HUES6 (cell line): ENCODE results near the gene APOL2.
"Not testable (repeated sequence)": the region's sequence is repeated elsewhere in the genome, so short reads cannot be mapped to it uniquely, and the experiment has no call there.

Source experiments
- H3K27ac ChIP-seq: 2 replicates; pipeline ENCODE4 v1.7.0; 2013; ENCODE audit warnings: low read depth, mild to moderate bottlenecking, low read length, inconsistent platforms
- H3K27me3 ChIP-seq: 2 replicates; pipeline ENCODE4 v1.6.1; 2013; ENCODE audit warnings: low read length; ENCODE audit not compliant: control insufficient read depth, insufficient read depth
- H3K36me3 ChIP-seq: 2 replicates; pipeline ENCODE4 v1.6.1; 2013; ENCODE audit warnings: low read length; ENCODE audit not compliant: control insufficient read depth, insufficient read depth
- H3K4me1 ChIP-seq: 2 replicates; pipeline ENCODE4 v1.6.1; 2013; ENCODE audit warnings: low read length; ENCODE audit not compliant: control insufficient read depth, insufficient read depth
- H3K4me3 ChIP-seq: 2 replicates; pipeline ENCODE4 v1.5.1; 2013; ENCODE audit warnings: low read depth, low read length
- H3K9ac ChIP-seq: one replicate; pipeline ENCODE4 v1.6.1; 2013; ENCODE audit warnings: mild to moderate bottlenecking, low read length
- H3K9me3 ChIP-seq: 2 replicates; pipeline ENCODE4 v1.6.1; 2013; ENCODE audit warnings: low read depth, low read length; ENCODE audit not compliant: control insufficient read depth, insufficient read depth

Gene APOL2

GRCh38 chr22:36228369-36228768, 11.0 kb downstream of the APOL2 start:
- not testable (repeated sequence) for H3K27ac ChIP-seq, H3K4me3 ChIP-seq, H3K4me1 ChIP-seq, H3K9ac ChIP-seq, H3K27me3 ChIP-seq, H3K9me3 ChIP-seq
- H3K36me3 ChIP-seq = peaks cover 15% of the 10 kb centered on the region; the same call in 1 of the 2 replicates

GRCh38 chr22:36227806-36228205, 11.5 kb downstream of the APOL2 start:
- Histone ChIP-seq H3K4me3 (no peak overlapping the region), H3K27ac (no peak overlapping the region), H3K4me1 (no peaks in the 10 kb centered on the region; the same call in 1 of the 2 replicates), H3K9me3 (no peaks in the 10 kb centered on the region), H3K9ac (no peak overlapping the region), H3K27me3 (no peaks in the 10 kb centered on the region), H3K36me3 (peaks cover 15% of the 10 kb centered on the region; the same call in 1 of the 2 replicates)

- no peak overlapping the region for H3K4me3 ChIP-seq
- peaks cover 15% of the 10 kb centered on the region; the same call in 1 of the 2 replicates for H3K36me3 ChIP-seq
- H3K4me1 ChIP-seq = no peaks in the 10 kb centered on the region; the same call in 1 of the 2 replicates
- no peaks in the 10 kb centered on the region for H3K27me3 ChIP-seq
- H3K27ac ChIP-seq = no peak overlapping the region
- H3K9ac ChIP-seq = no peak overlapping the region
- H3K9me3 ChIP-seq = no peaks in the 10 kb centered on the region
Measured at GRCh38 chr22:36227396-36227795, 11.9 kb downstream of the APOL2 start.

GRCh38 chr22:36226189-36226588, 13.1 kb downstream of the APOL2 start:
- H3K4me1 ChIP-seq = 0 out of 2 replicates have a peak, but pooled peaks cover 3% of the 10 kb centered on the region
- no peak overlapping the region for H3K27ac ChIP-seq
- H3K36me3 ChIP-seq = peaks cover 15% of the 10 kb centered on the region; the same call in 1 of the 2 replicates
- no peaks in the 10 kb centered on the region for H3K27me3 ChIP-seq
- no peak overlapping the region for H3K9ac ChIP-seq
- H3K9me3 ChIP-seq = no peaks in the 10 kb centered on the region
- no peak overlapping the region for H3K4me3 ChIP-seq

- no peaks in the 10 kb centered on the region for H3K9me3 ChIP-seq
- H3K27ac ChIP-seq = no peak overlapping the region
- H3K9ac ChIP-seq = no peak overlapping the region
- H3K36me3 ChIP-seq = peaks cover 15% of the 10 kb centered on the region; the same call in 1 of the 2 replicates
- 0 out of 2 replicates have a peak, but pooled peaks cover 3% of the 10 kb centered on the region for H3K4me1 ChIP-seq
- H3K4me3 ChIP-seq = no peak overlapping the region
- no peaks in the 10 kb centered on the region for H3K27me3 ChIP-seq
Measured at GRCh38 chr22:36225333-36225922, 13.9 kb downstream of the APOL2 start.

- no peaks in the 10 kb centered on the region for H3K9me3 ChIP-seq
- no peak overlapping the region for H3K4me3 ChIP-seq
- no peaks in the 10 kb centered on the region for H3K27me3 ChIP-seq
- H3K9ac ChIP-seq = no peak overlapping the region
- H3K4me1 ChIP-seq = 0 out of 2 replicates have a peak, but pooled peaks cover 3% of the 10 kb centered on the region
- H3K36me3 ChIP-seq = peaks cover 11% of the 10 kb centered on the region; the same call in 1 of the 2 replicates
- no peak overlapping the region for H3K27ac ChIP-seq
Measured at GRCh38 chr22:36224245-36224644, 15.1 kb downstream of the APOL2 start.

- Histone ChIP-seq H3K4me1 (0 out of 2 replicates have a peak, but pooled peaks cover 3% of the 10 kb centered on the region), H3K27ac (no peak overlapping the region), H3K9me3 (no peaks in the 10 kb centered on the region), H3K4me3 (no peak overlapping the region), H3K9ac (no peak overlapping the region), H3K36me3 (peaks cover 9% of the 10 kb centered on the region; the same call in 1 of the 2 replicates), H3K27me3 (no peaks in the 10 kb centered on the region)
Measured at GRCh38 chr22:36223504-36223903, 15.8 kb downstream of the APOL2 start.

- Histone ChIP-seq H3K36me3 (peaks cover 7% of the 10 kb centered on the region; the same call in 1 of the 2 replicates), H3K27ac (no peak overlapping the region), H3K9ac (no peak overlapping the region), H3K27me3 (no peaks in the 10 kb centered on the region), H3K4me3 (no peak overlapping the region), H3K9me3 (no peaks in the 10 kb centered on the region), H3K4me1 (0 out of 2 replicates have a peak, but pooled peaks cover 3% of the 10 kb centered on the region)
Measured at GRCh38 chr22:36222887-36223450, 16.4 kb downstream of the APOL2 start.

- no peak overlapping the region for H3K4me3 ChIP-seq
- H3K4me1 ChIP-seq = 0 out of 2 replicates have a peak, but pooled peaks cover 3% of the 10 kb centered on the region
- no peak overlapping the region for H3K9ac ChIP-seq
- H3K27ac ChIP-seq = no peak overlapping the region
- 0 out of 2 replicates have a peak, but pooled peaks cover 2% of the 10 kb centered on the region for H3K27me3 ChIP-seq
- no peaks in the 10 kb centered on the region for H3K36me3 ChIP-seq
- H3K9me3 ChIP-seq = no peaks in the 10 kb centered on the region
Measured at GRCh38 chr22:36221799-36222751, 17.3 kb downstream of the APOL2 start.

- no peak overlapping the region for H3K4me3 ChIP-seq
- H3K4me1 ChIP-seq = 0 out of 2 replicates have a peak, but pooled peaks cover 3% of the 10 kb centered on the region
- H3K27me3 ChIP-seq = 0 out of 2 replicates have a peak, but pooled peaks cover 2% of the 10 kb centered on the region
- peak overlapping the region; percentile 0 for H3K9ac ChIP-seq
- no peaks in the 10 kb centered on the region for H3K36me3 ChIP-seq
- H3K9me3 ChIP-seq = no peaks in the 10 kb centered on the region
- no peak overlapping the region for H3K27ac ChIP-seq
Measured at GRCh38 chr22:36220451-36220921, 18.8 kb downstream of the APOL2 start.
